ENCODE data around the gene PKP3.

DNA sequence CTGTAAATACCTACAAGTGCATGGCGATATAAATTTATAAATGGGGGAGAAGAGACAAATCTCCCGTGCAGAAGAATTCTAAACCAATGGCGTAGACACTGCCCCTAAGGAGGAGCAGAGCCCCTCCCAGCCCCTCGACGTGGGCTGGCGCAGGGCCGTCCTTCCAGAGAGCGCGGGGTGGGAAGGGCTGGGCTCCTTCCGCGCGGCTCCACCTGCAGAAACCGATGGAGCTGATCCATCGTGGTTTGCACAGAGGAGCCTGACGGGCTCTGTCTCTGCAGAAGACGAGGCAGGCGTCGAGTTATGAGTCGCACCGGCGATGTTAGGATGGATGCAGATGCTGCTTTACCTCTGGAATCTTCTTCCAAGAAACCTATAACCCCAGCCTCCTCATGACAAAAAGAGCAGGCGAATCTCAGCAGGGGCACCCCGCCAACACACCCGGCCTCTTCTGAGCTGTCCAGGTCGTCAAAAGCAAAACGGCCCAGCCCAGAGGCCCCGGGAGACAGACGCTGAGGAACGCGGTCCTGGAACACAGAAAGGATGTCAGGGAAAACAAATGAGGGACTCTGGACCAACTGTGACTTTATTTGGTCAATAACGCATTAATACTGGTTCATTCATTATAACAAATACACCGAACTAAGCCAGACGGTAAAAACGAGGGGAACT lies 35.7 kb upstream of the PKP3 start:
- TF ChIP-seq POLR2AphosphoS5 (IDR thresholded peaks at IDR 0.05; ENCODE audit: low read depth, low read length) (no peak), TAF1 (IDR thresholded peaks at IDR 0.05; ENCODE audit: borderline replicate concordance, insufficient read depth, low read length) (no peak), SIN3A (IDR thresholded peaks at IDR 0.05; ENCODE audit: borderline replicate concordance, insufficient read depth, low read length) (no peak)
- TF ChIP-seq, protein P1, sequence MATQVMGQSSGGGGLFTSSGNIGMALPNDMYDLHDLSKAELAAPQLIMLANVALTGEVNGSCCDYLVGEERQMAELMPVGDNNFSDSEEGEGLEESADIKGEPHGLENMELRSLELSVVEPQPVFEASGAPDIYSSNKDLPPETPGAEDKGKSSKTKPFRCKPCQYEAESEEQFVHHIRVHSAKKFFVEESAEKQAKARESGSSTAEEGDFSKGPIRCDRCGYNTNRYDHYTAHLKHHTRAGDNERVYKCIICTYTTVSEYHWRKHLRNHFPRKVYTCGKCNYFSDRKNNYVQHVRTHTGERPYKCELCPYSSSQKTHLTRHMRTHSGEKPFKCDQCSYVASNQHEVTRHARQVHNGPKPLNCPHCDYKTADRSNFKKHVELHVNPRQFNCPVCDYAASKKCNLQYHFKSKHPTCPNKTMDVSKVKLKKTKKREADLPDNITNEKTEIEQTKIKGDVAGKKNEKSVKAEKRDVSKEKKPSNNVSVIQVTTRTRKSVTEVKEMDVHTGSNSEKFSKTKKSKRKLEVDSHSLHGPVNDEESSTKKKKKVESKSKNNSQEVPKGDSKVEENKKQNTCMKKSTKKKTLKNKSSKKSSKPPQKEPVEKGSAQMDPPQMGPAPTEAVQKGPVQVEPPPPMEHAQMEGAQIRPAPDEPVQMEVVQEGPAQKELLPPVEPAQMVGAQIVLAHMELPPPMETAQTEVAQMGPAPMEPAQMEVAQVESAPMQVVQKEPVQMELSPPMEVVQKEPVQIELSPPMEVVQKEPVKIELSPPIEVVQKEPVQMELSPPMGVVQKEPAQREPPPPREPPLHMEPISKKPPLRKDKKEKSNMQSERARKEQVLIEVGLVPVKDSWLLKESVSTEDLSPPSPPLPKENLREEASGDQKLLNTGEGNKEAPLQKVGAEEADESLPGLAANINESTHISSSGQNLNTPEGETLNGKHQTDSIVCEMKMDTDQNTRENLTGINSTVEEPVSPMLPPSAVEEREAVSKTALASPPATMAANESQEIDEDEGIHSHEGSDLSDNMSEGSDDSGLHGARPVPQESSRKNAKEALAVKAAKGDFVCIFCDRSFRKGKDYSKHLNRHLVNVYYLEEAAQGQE (IDR thresholded peaks at IDR 0.05; ENCODE audit: insufficient read depth in 1 of 2, low read depth in 2 of 2, low read length in 2 of 2): no peak
